K562 (cell line): Measurements from ENCODE around the gene TMEM132C.

Experiments
- E2F5 ChIP-seq: sonication (generic); formaldehyde crosslinking; IDR thresholded peaks from 2 replicates; pipeline ENCODE4 v1.8.0; 2022; ENCODE audit warnings: mild to moderate bottlenecking, missing genetic modification reagents
- ZBTB7A ChIP-seq: IDR thresholded peaks from 2 replicates; pipeline ENCODE4 v1.6.1; 2011; ENCODE audit warnings: low read depth, mild to moderate bottlenecking, low read length, moderate library complexity, borderline replicate concordance; ENCODE audit not compliant: control insufficient read depth

GRCh38 chr12:128557231-128557630 lies 290.3 kb downstream of the TMEM132C start:
- TF ChIP-seq ZBTB7A: no peak
- TF ChIP-seq E2F5: no peak
